GM23338 (cell line): ENCODE data around the gene FAM47E. TPM values are rescaled to one million over a fixed set of nuclear protein-coding genes. Genes with fewer than 3 reads are reported as not detected.
A peak's percentile ranks its signal among the peaks of the same experiment; 100 is the strongest.

Source experiments
- ATAC-seq: fragments of 200-7000 bp; cut with Tn5 transposase; 3 replicates; pipeline ENCODE4 v1.9.1; 2020
- DNase-seq: peaks from one replicate; pipeline ENCODE4 v3.0.0-alpha.2; 2015; ENCODE audit warnings: low spot score
- H2AFZ ChIP-seq: fragments of 200-600 bp; sonication (generic); 2 replicates; pipeline ENCODE4 v1.8.0; 2016; ENCODE audit warnings: antibody characterized with exemption, mild to moderate bottlenecking, moderate library complexity
- H3F3A ChIP-seq: fragments of 200-600 bp; sonication (generic); replicated peaks from 2 replicates; pipeline ENCODE4 v1.8.0; 2017; ENCODE audit warnings: antibody characterized with exemption, mixed run types, low read depth
- H3K27ac ChIP-seq: fragments of 200-600 bp; sonication (generic); 2 replicates; pipeline ENCODE4 v1.6.1; 2016; ENCODE audit warnings: low read depth
- H3K27me3 ChIP-seq: fragments of 200-600 bp; sonication (generic); 2 replicates; pipeline ENCODE4 v1.8.0; 2016; ENCODE audit warnings: mild to moderate bottlenecking, mixed run types, moderate library complexity; ENCODE audit not compliant: insufficient read depth
- H3K36me3 ChIP-seq: fragments of 200-600 bp; sonication (generic); 2 replicates; pipeline ENCODE4 v1.8.0; 2016; ENCODE audit warnings: mild to moderate bottlenecking; ENCODE audit not compliant: insufficient read depth
- H3K4me1 ChIP-seq: fragments of 200-600 bp; sonication (generic); 2 replicates; pipeline ENCODE4 v1.8.0; 2016; ENCODE audit warnings: mild to moderate bottlenecking, moderate library complexity; ENCODE audit not compliant: insufficient read depth
- H3K4me2 ChIP-seq: fragments of 200-600 bp; sonication (generic); 2 replicates; pipeline ENCODE4 v1.7.1; 2017; ENCODE audit warnings: mixed run types
- H3K4me3 ChIP-seq: fragments of 200-600 bp; sonication (generic); 2 replicates; pipeline ENCODE4 v1.6.1; 2016; ENCODE audit warnings: mixed run types
- H3K79me2 ChIP-seq: fragments of 200-600 bp; sonication (generic); replicated peaks from 2 replicates; pipeline ENCODE4 v1.8.0; 2017; ENCODE audit warnings: mild to moderate bottlenecking; ENCODE audit not compliant: insufficient read depth
- H3K9me2 ChIP-seq: fragments of 200-600 bp; sonication (generic); 2 replicates; pipeline ENCODE4 v1.8.0; 2017; ENCODE audit not compliant: insufficient read depth
- H4K20me1 ChIP-seq: fragments of 200-600 bp; sonication (generic); replicated peaks from 2 replicates; pipeline ENCODE4 v1.8.0; 2017; ENCODE audit warnings: mild to moderate bottlenecking; ENCODE audit not compliant: insufficient read depth
- H3K27ac Mint-ChIP-seq: 2 replicates; pipeline ENCODE4 v1.8.0; 2020; ENCODE audit warnings: inconsistent platforms, mild to moderate bottlenecking, moderate library complexity, mixed read lengths
- H3K27me3 Mint-ChIP-seq: 3 replicates; pipeline ENCODE4 v1.8.0; 2022; ENCODE audit warnings: low read depth, mild to moderate bottlenecking, moderate library complexity, mixed read lengths, inconsistent platforms; ENCODE audit not compliant: insufficient read depth, poor library complexity
- H3K36me3 Mint-ChIP-seq: 3 replicates; pipeline ENCODE4 v1.8.0; 2021; ENCODE audit warnings: low read depth, mild to moderate bottlenecking, inconsistent platforms, moderate library complexity, mixed read lengths
- H3K4me1 Mint-ChIP-seq: 3 replicates; pipeline ENCODE4 v1.8.0; 2020; ENCODE audit warnings: mild to moderate bottlenecking, inconsistent platforms, mixed read lengths
- H3K4me3 Mint-ChIP-seq: 3 replicates; pipeline ENCODE4 v1.8.0; 2021; ENCODE audit warnings: moderate library complexity, mild to moderate bottlenecking, inconsistent platforms, mixed read lengths
- H3K9me3 Mint-ChIP-seq: 3 replicates; pipeline ENCODE4 v1.8.0; 2020; ENCODE audit warnings: moderate library complexity, mild to moderate bottlenecking, inconsistent platforms, mixed read lengths
- CREB1 ChIP-seq: fragments of 250-450 bp; sonication (Bioruptor Pico); IDR thresholded peaks from 2 replicates; pipeline ENCODE4 v1.5.0; 2020; ENCODE audit warnings: low read depth, mild to moderate bottlenecking, moderate library complexity
- JUNB ChIP-seq: IDR thresholded peaks from one replicate; pipeline ENCODE4 v1.6.1; 2016; ENCODE audit warnings: antibody characterized with exemption; ENCODE audit not compliant: unreplicated experiment
- POLR2AphosphoS5 ChIP-seq: IDR thresholded peaks from 2 replicates; pipeline ENCODE4 v1.6.1; 2016; ENCODE audit warnings: antibody characterized with exemption, low read depth
- ZNF114 ChIP-seq: fragments of 250-450 bp; sonication (Bioruptor Pico); IDR thresholded peaks from 2 replicates; pipeline ENCODE4 v1.5.0; 2020; ENCODE audit warnings: mild to moderate bottlenecking, moderate library complexity
- ZNF331 ChIP-seq: fragments of 250-450 bp; sonication (Bioruptor Pico); IDR thresholded peaks from 2 replicates; pipeline ENCODE4 v1.5.0; 2020; ENCODE audit warnings: low read depth, mild to moderate bottlenecking, moderate library complexity
- polyA plus RNA-seq: library from polyadenylated mRNA; unstranded; fragments of >200 nt; fragmentation: Nextera tagmentation; extraction: Ambion mirVana; gene quantifications from 2 replicates; pipeline ENCODE4 v1.2.1, GENCODE V29; 2016
- total RNA-seq: library from RNA; depleted of rRNA; stranded (reverse); fragments of >200 nt; shearing (Covaris generic); gene quantifications from 2 replicates; pipeline ENCODE4 v1.2.3, GENCODE V29; 2014
- TF ChIP-seq, protein P1 (sequence below): IDR thresholded peaks from 2 replicates; pipeline ENCODE4 v1.6.1; 2016; ENCODE audit warnings: antibody characterized with exemption
- TF ChIP-seq, protein P2 (sequence below): fragments of 250-450 bp; sonication (Bioruptor Pico); IDR thresholded peaks from 2 replicates; pipeline ENCODE4 v1.5.0; 2020; ENCODE audit warnings: mild to moderate bottlenecking, moderate library complexity
- TF ChIP-seq, protein P3 (sequence below): IDR thresholded peaks from one replicate; pipeline ENCODE4 v1.6.1; 2018; ENCODE audit warnings: antibody characterized with exemption; ENCODE audit not compliant: unreplicated experiment

The FAM47E gene
- total and polyA plus RNA-seq, 2 experiments from 2014 or later, result 0.66 to 2.3 TPM

DNA sequence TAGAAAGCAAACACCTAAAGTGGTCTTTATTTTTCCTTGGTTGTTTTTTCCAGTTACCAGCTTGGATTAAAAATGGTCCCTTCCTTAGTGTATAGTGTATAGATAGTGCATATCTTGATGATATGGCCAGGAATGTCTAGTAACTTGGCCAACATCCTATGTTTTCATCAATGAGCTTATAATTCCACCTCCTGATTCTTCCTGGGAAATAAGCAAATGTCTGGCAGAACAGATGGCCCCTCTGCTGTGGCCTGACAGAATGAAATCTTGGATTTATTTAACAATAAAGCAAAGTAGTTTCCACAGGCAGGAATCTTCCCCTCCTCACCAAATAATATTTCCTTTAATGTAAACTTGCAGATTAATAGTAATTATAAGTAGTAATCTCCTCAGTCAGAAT is 44.0 kb upstream of the FAM47E start:
- Mint-ChIP-seq H3K36me3 (no peaks in the 10 kb centered on the region), H3K4me1 (peaks cover 15% of the 10 kb centered on the region), H3K4me3 (no peak overlapping the region), H3K27ac (no peak overlapping the region), H3K9me3 (no peaks in the 10 kb centered on the region), H3K27me3 (no peaks in the 10 kb centered on the region)
- H3K9me2 ChIP-seq, result no peaks in the 10 kb centered on the region
- no peak overlapping the region for H2AFZ ChIP-seq
- DNase-seq (no peak), ATAC-seq (no peak)
- H3K4me1 ChIP-seq, result peaks cover 13% of the 10 kb centered on the region
- no peaks in the 10 kb centered on the region for H3K27me3 ChIP-seq
- H3F3A ChIP-seq, result no peaks in the 10 kb centered on the region
- TF ChIP-seq ZNF331 (CRISPR knock-in tag), result no peak
- TF ChIP-seq, protein P1, sequence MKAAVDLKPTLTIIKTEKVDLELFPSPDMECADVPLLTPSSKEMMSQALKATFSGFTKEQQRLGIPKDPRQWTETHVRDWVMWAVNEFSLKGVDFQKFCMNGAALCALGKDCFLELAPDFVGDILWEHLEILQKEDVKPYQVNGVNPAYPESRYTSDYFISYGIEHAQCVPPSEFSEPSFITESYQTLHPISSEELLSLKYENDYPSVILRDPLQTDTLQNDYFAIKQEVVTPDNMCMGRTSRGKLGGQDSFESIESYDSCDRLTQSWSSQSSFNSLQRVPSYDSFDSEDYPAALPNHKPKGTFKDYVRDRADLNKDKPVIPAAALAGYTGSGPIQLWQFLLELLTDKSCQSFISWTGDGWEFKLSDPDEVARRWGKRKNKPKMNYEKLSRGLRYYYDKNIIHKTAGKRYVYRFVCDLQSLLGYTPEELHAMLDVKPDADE, result no peak
- H3K27ac ChIP-seq, result no peak overlapping the region
- peaks cover 11% of the 10 kb centered on the region; the same call in 1 of the 2 replicates for H4K20me1 ChIP-seq
- peaks cover 60% of the 10 kb centered on the region for H3K79me2 ChIP-seq
- H3K4me3 ChIP-seq, result no peak overlapping the region
- H3K4me2 ChIP-seq, result no peak overlapping the region
- H3K36me3 ChIP-seq, result no peaks in the 10 kb centered on the region

GRCh38 chr4:76208005-76208765 is 43.3 kb upstream of the FAM47E start:
- no peaks in the 10 kb centered on the region for H3K9me3 Mint-ChIP-seq
- H3K79me2 ChIP-seq, result peaks cover 63% of the 10 kb centered on the region
- TF ChIP-seq POLR2AphosphoS5 (no peak), ZNF114 (CRISPR knock-in tag) (no peak), JUNB (no peak), CREB1 (CRISPR knock-in tag) (no peak)
- TF ChIP-seq, protein P2, sequence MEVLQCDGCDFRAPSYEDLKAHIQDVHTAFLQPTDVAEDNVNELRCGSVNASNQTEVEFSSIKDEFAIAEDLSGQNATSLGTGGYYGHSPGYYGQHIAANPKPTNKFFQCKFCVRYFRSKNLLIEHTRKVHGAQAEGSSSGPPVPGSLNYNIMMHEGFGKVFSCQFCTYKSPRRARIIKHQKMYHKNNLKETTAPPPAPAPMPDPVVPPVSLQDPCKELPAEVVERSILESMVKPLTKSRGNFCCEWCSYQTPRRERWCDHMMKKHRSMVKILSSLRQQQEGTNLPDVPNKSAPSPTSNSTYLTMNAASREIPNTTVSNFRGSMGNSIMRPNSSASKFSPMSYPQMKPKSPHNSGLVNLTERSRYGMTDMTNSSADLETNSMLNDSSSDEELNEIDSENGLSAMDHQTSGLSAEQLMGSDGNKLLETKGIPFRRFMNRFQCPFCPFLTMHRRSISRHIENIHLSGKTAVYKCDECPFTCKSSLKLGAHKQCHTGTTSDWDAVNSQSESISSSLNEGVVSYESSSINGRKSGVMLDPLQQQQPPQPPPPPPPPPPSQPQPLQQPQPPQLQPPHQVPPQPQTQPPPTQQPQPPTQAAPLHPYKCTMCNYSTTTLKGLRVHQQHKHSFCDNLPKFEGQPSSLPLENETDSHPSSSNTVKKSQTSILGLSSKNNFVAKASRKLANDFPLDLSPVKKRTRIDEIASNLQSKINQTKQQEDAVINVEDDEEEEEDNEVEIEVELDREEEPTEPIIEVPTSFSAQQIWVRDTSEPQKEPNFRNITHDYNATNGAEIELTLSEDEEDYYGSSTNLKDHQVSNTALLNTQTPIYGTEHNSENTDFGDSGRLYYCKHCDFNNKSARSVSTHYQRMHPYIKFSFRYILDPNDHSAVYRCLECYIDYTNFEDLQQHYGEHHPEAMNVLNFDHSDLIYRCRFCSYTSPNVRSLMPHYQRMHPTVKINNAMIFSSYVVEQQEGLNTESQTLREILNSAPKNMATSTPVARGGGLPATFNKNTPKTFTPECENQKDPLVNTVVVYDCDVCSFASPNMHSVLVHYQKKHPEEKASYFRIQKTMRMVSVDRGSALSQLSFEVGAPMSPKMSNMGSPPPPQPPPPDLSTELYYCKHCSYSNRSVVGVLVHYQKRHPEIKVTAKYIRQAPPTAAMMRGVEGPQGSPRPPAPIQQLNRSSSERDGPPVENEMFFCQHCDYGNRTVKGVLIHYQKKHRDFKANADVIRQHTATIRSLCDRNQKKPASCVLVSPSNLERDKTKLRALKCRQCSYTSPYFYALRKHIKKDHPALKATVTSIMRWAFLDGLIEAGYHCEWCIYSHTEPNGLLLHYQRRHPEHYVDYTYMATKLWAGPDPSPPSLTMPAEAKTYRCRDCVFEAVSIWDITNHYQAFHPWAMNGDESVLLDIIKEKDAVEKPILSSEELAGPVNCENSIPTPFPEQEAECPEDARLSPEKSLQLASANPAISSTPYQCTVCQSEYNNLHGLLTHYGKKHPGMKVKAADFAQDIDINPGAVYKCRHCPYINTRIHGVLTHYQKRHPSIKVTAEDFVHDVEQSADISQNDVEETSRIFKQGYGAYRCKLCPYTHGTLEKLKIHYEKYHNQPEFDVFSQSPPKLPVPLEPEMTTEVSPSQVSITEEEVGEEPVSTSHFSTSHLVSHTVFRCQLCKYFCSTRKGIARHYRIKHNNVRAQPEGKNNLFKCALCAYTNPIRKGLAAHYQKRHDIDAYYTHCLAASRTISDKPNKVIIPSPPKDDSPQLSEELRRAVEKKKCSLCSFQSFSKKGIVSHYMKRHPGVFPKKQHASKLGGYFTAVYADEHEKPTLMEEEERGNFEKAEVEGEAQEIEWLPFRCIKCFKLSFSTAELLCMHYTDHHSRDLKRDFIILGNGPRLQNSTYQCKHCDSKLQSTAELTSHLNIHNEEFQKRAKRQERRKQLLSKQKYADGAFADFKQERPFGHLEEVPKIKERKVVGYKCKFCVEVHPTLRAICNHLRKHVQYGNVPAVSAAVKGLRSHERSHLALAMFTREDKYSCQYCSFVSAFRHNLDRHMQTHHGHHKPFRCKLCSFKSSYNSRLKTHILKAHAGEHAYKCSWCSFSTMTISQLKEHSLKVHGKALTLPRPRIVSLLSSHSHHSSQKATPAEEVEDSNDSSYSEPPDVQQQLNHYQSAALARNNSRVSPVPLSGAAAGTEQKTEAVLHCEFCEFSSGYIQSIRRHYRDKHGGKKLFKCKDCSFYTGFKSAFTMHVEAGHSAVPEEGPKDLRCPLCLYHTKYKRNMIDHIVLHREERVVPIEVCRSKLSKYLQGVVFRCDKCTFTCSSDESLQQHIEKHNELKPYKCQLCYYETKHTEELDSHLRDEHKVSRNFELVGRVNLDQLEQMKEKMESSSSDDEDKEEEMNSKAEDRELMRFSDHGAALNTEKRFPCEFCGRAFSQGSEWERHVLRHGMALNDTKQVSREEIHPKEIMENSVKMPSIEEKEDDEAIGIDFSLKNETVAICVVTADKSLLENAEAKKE (CRISPR knock-in tag), result no peak
- TF ChIP-seq, protein P3, sequence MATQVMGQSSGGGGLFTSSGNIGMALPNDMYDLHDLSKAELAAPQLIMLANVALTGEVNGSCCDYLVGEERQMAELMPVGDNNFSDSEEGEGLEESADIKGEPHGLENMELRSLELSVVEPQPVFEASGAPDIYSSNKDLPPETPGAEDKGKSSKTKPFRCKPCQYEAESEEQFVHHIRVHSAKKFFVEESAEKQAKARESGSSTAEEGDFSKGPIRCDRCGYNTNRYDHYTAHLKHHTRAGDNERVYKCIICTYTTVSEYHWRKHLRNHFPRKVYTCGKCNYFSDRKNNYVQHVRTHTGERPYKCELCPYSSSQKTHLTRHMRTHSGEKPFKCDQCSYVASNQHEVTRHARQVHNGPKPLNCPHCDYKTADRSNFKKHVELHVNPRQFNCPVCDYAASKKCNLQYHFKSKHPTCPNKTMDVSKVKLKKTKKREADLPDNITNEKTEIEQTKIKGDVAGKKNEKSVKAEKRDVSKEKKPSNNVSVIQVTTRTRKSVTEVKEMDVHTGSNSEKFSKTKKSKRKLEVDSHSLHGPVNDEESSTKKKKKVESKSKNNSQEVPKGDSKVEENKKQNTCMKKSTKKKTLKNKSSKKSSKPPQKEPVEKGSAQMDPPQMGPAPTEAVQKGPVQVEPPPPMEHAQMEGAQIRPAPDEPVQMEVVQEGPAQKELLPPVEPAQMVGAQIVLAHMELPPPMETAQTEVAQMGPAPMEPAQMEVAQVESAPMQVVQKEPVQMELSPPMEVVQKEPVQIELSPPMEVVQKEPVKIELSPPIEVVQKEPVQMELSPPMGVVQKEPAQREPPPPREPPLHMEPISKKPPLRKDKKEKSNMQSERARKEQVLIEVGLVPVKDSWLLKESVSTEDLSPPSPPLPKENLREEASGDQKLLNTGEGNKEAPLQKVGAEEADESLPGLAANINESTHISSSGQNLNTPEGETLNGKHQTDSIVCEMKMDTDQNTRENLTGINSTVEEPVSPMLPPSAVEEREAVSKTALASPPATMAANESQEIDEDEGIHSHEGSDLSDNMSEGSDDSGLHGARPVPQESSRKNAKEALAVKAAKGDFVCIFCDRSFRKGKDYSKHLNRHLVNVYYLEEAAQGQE, result no peak

More at GRCh38 chr4:76208005-76208765, 43.3 kb upstream of the FAM47E start:
- peaks cover 11% of the 10 kb centered on the region; the same call in 1 of the 2 replicates for H4K20me1 ChIP-seq
- H3F3A ChIP-seq, result peaks cover 5% of the 10 kb centered on the region
- H3K4me1 ChIP-seq, result peaks cover 15% of the 10 kb centered on the region
- no peaks in the 10 kb centered on the region for H3K36me3 ChIP-seq
- Mint-ChIP-seq H3K27me3 (no peaks in the 10 kb centered on the region), H3K36me3 (no peaks in the 10 kb centered on the region), H3K4me1 (peaks cover 19% of the 10 kb centered on the region), H3K4me3 (no peak overlapping the region), H3K27ac (0 out of 2 replicates have a peak overlapping the region, but pooled peaks have one; percentile 39)
- no peak overlapping the region for H3K4me2 ChIP-seq
- no peaks in the 10 kb centered on the region for H3K9me2 ChIP-seq
- DNase-seq, result no peak
- H3K4me3 ChIP-seq, result no peak overlapping the region
- peak; percentile 15; the same call in 1 of the 3 replicates for ATAC-seq
- H3K27me3 ChIP-seq, result no peaks in the 10 kb centered on the region
- no peak overlapping the region for H3K27ac ChIP-seq
- no peak overlapping the region for H2AFZ ChIP-seq
